ENCODE data around the gene MAU2.

GRCh38 chr19:19319732-19320360 lies 783 bp upstream of the MAU2 start:
- TF ChIP-seq CTCF (IDR thresholded peaks at IDR 0.05; ENCODE audit: low read depth, low read length, poor library complexity, severe bottlenecking), result no peak
- TF ChIP-seq EZH2phosphoT487 (IDR thresholded peaks at IDR 0.05; ENCODE audit: borderline replicate concordance, low read length), result no peak

Data from DOHH2 (cell line).